GM12878 (cell line): ENCODE measurements around the gene TGFB2. TPM values are rescaled to one million over a fixed set of nuclear protein-coding genes. Genes with fewer than 3 reads are reported as not detected.

Experiments used
- ATAC-seq: fragments of 200-7000 bp; cut with Tn5 transposase; 3 replicates; pipeline ENCODE4 v1.9.1; 2020; ENCODE audit warnings: mild to moderate bottlenecking, moderate library complexity
- BruUV-seq: library from RNA; stranded (reverse); fragments of 400-500 nt; replicated peaks from 2 replicates; lab custom pipeline; 2021; lab: Mats Ljungman, UMichigan
- CTCF ChIA-PET: fragments of 300-600 bp; sonication (Branson Sonifier 250); formaldehyde crosslinking; extraction: SDS; loops from one replicate; lab custom pipeline; 2021; ENCODE audit warnings: inconsistent platforms; lab: Yijun Ruan, JAX
- POLR2A ChIA-PET: fragments of 350-600 bp; formaldehyde crosslinking; extraction: SDS; loops from one replicate; lab custom pipeline; 2021; ENCODE audit warnings: inconsistent platforms; lab: Charles Lee
- RAD21 ChIA-PET: fragments of 300-600 bp; sonication (Branson Sonifier 250); formaldehyde crosslinking; loops from one replicate; lab custom pipeline; 2023; ENCODE audit warnings: antibody characterized with exemption; ENCODE audit not compliant: unreplicated experiment; lab: Charles Lee
- SMC1A ChIA-PET: fragments of 300-600 bp; sonication (Branson Sonifier 250); formaldehyde crosslinking; loops from one replicate; lab custom pipeline; 2023; ENCODE audit not compliant: unreplicated experiment, uncharacterized antibody; lab: Charles Lee
- DNase-seq: peaks from one replicate; pipeline ENCODE4 v3.0.0-alpha.2; 2011; ENCODE audit warnings: low read depth, low spot score
- FAIRE-seq: peaks from 3 replicates; lab custom pipeline; 2011; peaks lifted over from hg19 to GRCh38; lab: Jason Lieb, UNC
- H2AFZ ChIP-seq: 2 replicates; pipeline ENCODE4 v1.6.0; 2011; ENCODE audit warnings: low read depth, low read length, control low read depth; ENCODE audit not compliant: control insufficient read depth
- H3K27ac ChIP-seq: 2 replicates; pipeline ENCODE4 v1.5.1; 2011; ENCODE audit warnings: control low read depth; ENCODE audit not compliant: control insufficient read depth, insufficient read depth
- H3K27me3 ChIP-seq, 2 experiments: replicated peaks in 1 of 2; 2 replicates each; pipeline versions ENCODE4 v1.6.0 to v1.6.1; 2011; ENCODE audit warnings: low read length in 1 of 2; ENCODE audit not compliant: control insufficient read depth in 2 of 2, insufficient read depth in 2 of 2
- H3K36me3 ChIP-seq, 2 experiments: 2 replicates each; pipeline ENCODE4 v1.5.1; 2011; ENCODE audit warnings: low read length in 1 of 2; ENCODE audit not compliant: control insufficient read depth in 2 of 2, insufficient read depth in 2 of 2
- H3K4me1 ChIP-seq: 2 replicates; pipeline ENCODE4 v1.6.1; 2011; ENCODE audit warnings: mild to moderate bottlenecking, low read length, moderate library complexity, mixed read lengths; ENCODE audit not compliant: control insufficient read depth, insufficient read depth
- H3K4me2 ChIP-seq: 2 replicates; pipeline ENCODE4 v1.6.0; 2011; ENCODE audit warnings: control low read depth; ENCODE audit not compliant: control insufficient read depth, insufficient read depth
- H3K4me3 ChIP-seq: fragments of 200-600 bp; sonication (generic); 2 replicates; pipeline ENCODE4 v1.5.1; 2016
- H3K79me2 ChIP-seq: 2 replicates; pipeline ENCODE4 v1.6.0; 2011; ENCODE audit warnings: low read length; ENCODE audit not compliant: control insufficient read depth, insufficient read depth
- H3K9ac ChIP-seq: 2 replicates; pipeline ENCODE4 v1.8.0; 2011; ENCODE audit warnings: low read length, control low read depth, mixed read lengths; ENCODE audit not compliant: control insufficient read depth, insufficient read depth
- H3K9me3 ChIP-seq: replicated peaks from 3 replicates; pipeline ENCODE4 v1.5.1; 2011; ENCODE audit warnings: mild to moderate bottlenecking, low read length; ENCODE audit not compliant: control insufficient read depth, insufficient read depth
- H4K20me1 ChIP-seq: 2 replicates; pipeline ENCODE4 v1.6.0; 2011; ENCODE audit not compliant: control insufficient read depth, insufficient read depth
- BHLHE40 ChIP-seq, 2 experiments: fragments of 450-650 bp in 1 of 2; IDR thresholded peaks; 2 replicates each; pipeline ENCODE4 v1.6.1; 2011 to 2017; ENCODE audit warnings: low read depth in 2 of 2, borderline replicate concordance in 1 of 2, improper control_type of control experiment in 1 of 2, low read length in 1 of 2, mild to moderate bottlenecking in 1 of 2
- CHD2 ChIP-seq: IDR thresholded peaks from 2 replicates; pipeline ENCODE4 v1.6.1; 2011; ENCODE audit warnings: low read depth, low read length, improper control_type of control experiment, borderline replicate concordance
- IKZF2 ChIP-seq, 2 experiments: fragments of 450-650 bp; IDR thresholded peaks; 2 replicates each; pipeline ENCODE4 v1.6.1; 2017; ENCODE audit warnings: mild to moderate bottlenecking in 2 of 2, moderate library complexity in 2 of 2
- MEF2A ChIP-seq: IDR thresholded peaks from 2 replicates; pipeline ENCODE4 v1.6.1; 2011; ENCODE audit warnings: low read depth, mild to moderate bottlenecking, low read length, moderate library complexity; ENCODE audit not compliant: insufficient read depth
- MEF2B ChIP-seq: fragments of 450-650 bp; IDR thresholded peaks from 2 replicates; pipeline ENCODE4 v1.6.1; 2018; ENCODE audit warnings: mild to moderate bottlenecking, moderate library complexity; ENCODE audit not compliant: partially characterized antibody, poor library complexity, severe bottlenecking
- MXI1 ChIP-seq: fragments of 150-350 bp; IDR thresholded peaks from 2 replicates; pipeline ENCODE4 v1.6.1; 2011; ENCODE audit warnings: low read depth, mild to moderate bottlenecking, inconsistent platforms, low read length, improper control_type of control experiment
- NBN ChIP-seq: fragments of 450-650 bp; IDR thresholded peaks from 2 replicates; pipeline ENCODE4 v1.6.1; 2016
- RAD21 ChIP-seq: IDR thresholded peaks from 2 replicates; pipeline ENCODE4 v1.6.1; 2011; ENCODE audit warnings: mild to moderate bottlenecking, low read depth, low read length, moderate library complexity; ENCODE audit not compliant: insufficient read depth
- RAD51 ChIP-seq: fragments of 450-650 bp; IDR thresholded peaks from 2 replicates; pipeline ENCODE4 v1.6.1; 2016; ENCODE audit warnings: moderate library complexity, mild to moderate bottlenecking, inconsistent platforms
- STAT3 ChIP-seq: IDR thresholded peaks from 2 replicates; pipeline ENCODE4 v1.6.1; 2011; ENCODE audit warnings: low read depth, low read length, improper control_type of control experiment
- WGBS: methylation state at CpG from one replicate; pipeline ENCODE4 v1.1.6; 2016; ENCODE audit warnings: low lambda C conversion rate; ENCODE audit not compliant: insufficient replicate concordance, insufficient coverage; ENCODE audit errors: missing lambda C conversion rate; 5-methylcytosine and 5-hydroxymethylcytosine counted together
- in situ Hi-C: fragments of 300-500 bp; cut with MboI; formaldehyde crosslinking; loops from 9 replicates; pipeline ENCODE4 v1.14.3; 2018; ENCODE audit warnings: mixed read lengths
- intact Hi-C: fragments of 100-400 bp; cut with micrococcal nuclease; formaldehyde crosslinking; loops from one replicate; pipeline ENCODE4 v1.14.2; 2022; ENCODE audit not compliant: unreplicated experiment
- polyA plus RNA-seq, 11 experiments: library from polyadenylated mRNA; depleted of rRNA in 4 of 11; unstranded in 6 of 11; stranded (reverse) in 5 of 11; fragments of >200 nt; fragmentation: Nextera tagmentation in 4 of 11; fragmentation: Illumina TruSeq in 1 of 11; extraction: Ambion mirVana in 4 of 11; extraction: Trizol in 1 of 11; gene quantifications; 1 replicate in 1 of 11; 2 replicates in 10 of 11; pipeline versions ENCODE4 v1.2.1 to v1.2.3, GENCODE V29; 2011 to 2016; ENCODE audit warnings: inconsistent platforms in 2 of 11, missing spikeins in 2 of 11, low read depth in 1 of 11
- total RNA-seq, 4 experiments: library from RNA; depleted of rRNA in 3 of 4; stranded (reverse); fragments of >200 nt in 3 of 4; fragmentation: Illumina TruSeq in 1 of 4; extraction: Trizol in 1 of 4; gene quantifications; 2 replicates each; pipeline versions ENCODE4 v1.2.1 to v1.2.3, GENCODE V29; 2013 to 2021
- TF ChIP-seq, protein P1 (sequence below): fragments of 450-650 bp; IDR thresholded peaks from 2 replicates; pipeline ENCODE4 v1.6.1; 2017; ENCODE audit warnings: antibody characterized with exemption, mild to moderate bottlenecking, moderate library complexity
- TF ChIP-seq, protein P2 (sequence below): fragments of 450-650 bp; IDR thresholded peaks from 2 replicates; pipeline ENCODE4 v1.6.1; 2014; ENCODE audit warnings: mild to moderate bottlenecking
- TF ChIP-seq, protein P3 (sequence below): IDR thresholded peaks from 2 replicates; pipeline ENCODE4 v1.6.1; 2011; ENCODE audit warnings: borderline replicate concordance, low read depth, mild to moderate bottlenecking, moderate library complexity, low read length; ENCODE audit not compliant: insufficient read depth, poor library complexity, severe bottlenecking
- TF ChIP-seq, protein P4 (sequence below): fragments of 450-650 bp; IDR thresholded peaks from 2 replicates; pipeline ENCODE4 v1.6.1; 2017; ENCODE audit warnings: mild to moderate bottlenecking, low read depth, inconsistent platforms; ENCODE audit not compliant: poor library complexity, severe bottlenecking

TGFB2 gene
- total and polyA plus RNA-seq, 10 of the 15 experiments (the other 5 are each of a cell fraction or from before 2014, with no cell fraction given), result 0.03 to 0.11 (median 0.04) TPM; not detected in 6

DNA sequence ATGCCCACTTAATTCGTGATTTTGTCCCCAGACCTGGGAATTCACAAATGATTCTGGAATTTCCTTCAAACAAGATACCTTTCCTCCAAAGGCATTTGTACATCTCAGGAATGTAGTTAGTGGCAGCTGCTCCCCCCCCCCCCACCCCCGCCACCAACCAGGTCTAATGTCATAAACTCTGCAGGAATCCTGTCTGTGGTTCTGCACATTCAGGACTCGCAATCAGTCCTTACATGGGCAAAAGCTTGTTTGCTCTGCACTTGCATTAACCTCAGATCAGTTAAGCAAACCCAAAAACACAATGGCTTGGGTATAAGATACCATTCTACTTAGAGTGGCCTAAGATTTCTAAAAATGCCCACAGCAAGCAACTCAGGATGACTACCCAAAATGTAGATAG is 143.8 kb downstream of the TGFB2 start:
- no TSS peak for BruUV-seq
- Histone ChIP-seq H3K9ac (no peak overlapping the region), H3K4me2 (no peak overlapping the region), H2AFZ (no peak overlapping the region), H3K4me1 (no peaks in the 10 kb centered on the region), H3K4me3 (no peak overlapping the region), H3K36me3 (no peaks in the 10 kb centered on the region), H3K79me2 (no peaks in the 10 kb centered on the region), H3K27me3 (no peaks in the 10 kb centered on the region), H3K9me3 (no peaks in the 10 kb centered on the region), H4K20me1 (no peaks in the 10 kb centered on the region), H3K27ac (no peak overlapping the region)
- WGBS, result 6% methylated on average over 2 of the region's 3 CpGs
- ATAC-seq (no peak), DNase-seq (no peak), FAIRE-seq (no peak)
- CTCF ChIA-PET, result no interaction called here
- TF ChIP-seq CHD2, result no peak
- TF ChIP-seq RAD51, result no peak
- TF ChIP-seq, protein P1, sequence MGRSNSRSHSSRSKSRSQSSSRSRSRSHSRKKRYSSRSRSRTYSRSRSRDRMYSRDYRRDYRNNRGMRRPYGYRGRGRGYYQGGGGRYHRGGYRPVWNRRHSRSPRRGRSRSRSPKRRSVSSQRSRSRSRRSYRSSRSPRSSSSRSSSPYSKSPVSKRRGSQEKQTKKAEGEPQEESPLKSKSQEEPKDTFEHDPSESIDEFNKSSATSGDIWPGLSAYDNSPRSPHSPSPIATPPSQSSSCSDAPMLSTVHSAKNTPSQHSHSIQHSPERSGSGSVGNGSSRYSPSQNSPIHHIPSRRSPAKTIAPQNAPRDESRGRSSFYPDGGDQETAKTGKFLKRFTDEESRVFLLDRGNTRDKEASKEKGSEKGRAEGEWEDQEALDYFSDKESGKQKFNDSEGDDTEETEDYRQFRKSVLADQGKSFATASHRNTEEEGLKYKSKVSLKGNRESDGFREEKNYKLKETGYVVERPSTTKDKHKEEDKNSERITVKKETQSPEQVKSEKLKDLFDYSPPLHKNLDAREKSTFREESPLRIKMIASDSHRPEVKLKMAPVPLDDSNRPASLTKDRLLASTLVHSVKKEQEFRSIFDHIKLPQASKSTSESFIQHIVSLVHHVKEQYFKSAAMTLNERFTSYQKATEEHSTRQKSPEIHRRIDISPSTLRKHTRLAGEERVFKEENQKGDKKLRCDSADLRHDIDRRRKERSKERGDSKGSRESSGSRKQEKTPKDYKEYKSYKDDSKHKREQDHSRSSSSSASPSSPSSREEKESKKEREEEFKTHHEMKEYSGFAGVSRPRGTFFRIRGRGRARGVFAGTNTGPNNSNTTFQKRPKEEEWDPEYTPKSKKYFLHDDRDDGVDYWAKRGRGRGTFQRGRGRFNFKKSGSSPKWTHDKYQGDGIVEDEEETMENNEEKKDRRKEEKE, result no peak
- no peak for TF ChIP-seq MXI1
- no peak for TF ChIP-seq NBN
- no peak for TF ChIP-seq MEF2A
- TF ChIP-seq, protein P2, sequence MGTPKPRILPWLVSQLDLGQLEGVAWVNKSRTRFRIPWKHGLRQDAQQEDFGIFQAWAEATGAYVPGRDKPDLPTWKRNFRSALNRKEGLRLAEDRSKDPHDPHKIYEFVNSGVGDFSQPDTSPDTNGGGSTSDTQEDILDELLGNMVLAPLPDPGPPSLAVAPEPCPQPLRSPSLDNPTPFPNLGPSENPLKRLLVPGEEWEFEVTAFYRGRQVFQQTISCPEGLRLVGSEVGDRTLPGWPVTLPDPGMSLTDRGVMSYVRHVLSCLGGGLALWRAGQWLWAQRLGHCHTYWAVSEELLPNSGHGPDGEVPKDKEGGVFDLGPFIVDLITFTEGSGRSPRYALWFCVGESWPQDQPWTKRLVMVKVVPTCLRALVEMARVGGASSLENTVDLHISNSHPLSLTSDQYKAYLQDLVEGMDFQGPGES, result no peak
- TF ChIP-seq STAT3, result no peak
- TF ChIP-seq MEF2B, result no peak
- TF ChIP-seq, protein P3, sequence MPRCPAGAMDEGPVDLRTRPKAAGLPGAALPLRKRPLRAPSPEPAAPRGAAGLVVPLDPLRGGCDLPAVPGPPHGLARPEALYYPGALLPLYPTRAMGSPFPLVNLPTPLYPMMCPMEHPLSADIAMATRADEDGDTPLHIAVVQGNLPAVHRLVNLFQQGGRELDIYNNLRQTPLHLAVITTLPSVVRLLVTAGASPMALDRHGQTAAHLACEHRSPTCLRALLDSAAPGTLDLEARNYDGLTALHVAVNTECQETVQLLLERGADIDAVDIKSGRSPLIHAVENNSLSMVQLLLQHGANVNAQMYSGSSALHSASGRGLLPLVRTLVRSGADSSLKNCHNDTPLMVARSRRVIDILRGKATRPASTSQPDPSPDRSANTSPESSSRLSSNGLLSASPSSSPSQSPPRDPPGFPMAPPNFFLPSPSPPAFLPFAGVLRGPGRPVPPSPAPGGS, result no peak
- no peak for TF ChIP-seq IKZF2 (IDR thresholded peaks at IDR 0.05)
- no peak for TF ChIP-seq BHLHE40 (IDR thresholded peaks at IDR 0.05; ENCODE audit: borderline replicate concordance in 1 of 2, low read depth in 2 of 2, low read length in 1 of 2)
- no peak for TF ChIP-seq RAD21
- TF ChIP-seq, protein P4, sequence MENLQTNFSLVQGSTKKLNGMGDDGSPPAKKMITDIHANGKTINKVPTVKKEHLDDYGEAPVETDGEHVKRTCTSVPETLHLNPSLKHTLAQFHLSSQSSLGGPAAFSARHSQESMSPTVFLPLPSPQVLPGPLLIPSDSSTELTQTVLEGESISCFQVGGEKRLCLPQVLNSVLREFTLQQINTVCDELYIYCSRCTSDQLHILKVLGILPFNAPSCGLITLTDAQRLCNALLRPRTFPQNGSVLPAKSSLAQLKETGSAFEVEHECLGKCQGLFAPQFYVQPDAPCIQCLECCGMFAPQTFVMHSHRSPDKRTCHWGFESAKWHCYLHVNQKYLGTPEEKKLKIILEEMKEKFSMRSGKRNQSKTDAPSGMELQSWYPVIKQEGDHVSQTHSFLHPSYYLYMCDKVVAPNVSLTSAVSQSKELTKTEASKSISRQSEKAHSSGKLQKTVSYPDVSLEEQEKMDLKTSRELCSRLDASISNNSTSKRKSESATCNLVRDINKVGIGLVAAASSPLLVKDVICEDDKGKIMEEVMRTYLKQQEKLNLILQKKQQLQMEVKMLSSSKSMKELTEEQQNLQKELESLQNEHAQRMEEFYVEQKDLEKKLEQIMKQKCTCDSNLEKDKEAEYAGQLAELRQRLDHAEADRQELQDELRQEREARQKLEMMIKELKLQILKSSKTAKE, result no peak
- intact Hi-C loops, result no loop called here
- POLR2A ChIA-PET, result no interaction called here
- in situ Hi-C loops, result no loop called here
- SMC1A ChIA-PET, result interaction anchor here (1.1 kb wide), 1 partner anchor 20 kb away, joined by 3 read pairs; no protein-coding TSS in a partner anchor
- RAD21 ChIA-PET, result no interaction called here
